ENCODE data around the gene DCHS1.
A peak's percentile ranks its signal among the peaks of the same experiment; 100 is the strongest.

Gene DCHS1

GRCh38 chr11:6609502-6610015 lies 46.0 kb downstream of the DCHS1 start:
- DNase-seq, result no peak

- no peak for DNase-seq
These were observed 46.7 kb downstream of the DCHS1 start for GRCh38 chr11:6608726-6609501.

- DNase-seq, result no peak
These were observed 47.6 kb downstream of the DCHS1 start for GRCh38 chr11:6608011-6608410.

- no peak for DNase-seq
These were observed 48.3 kb downstream of the DCHS1 start for GRCh38 chr11:6607190-6607795.

- DNase-seq, result peak; percentile 60 to 73
These were observed 49.0 kb downstream of the DCHS1 start for GRCh38 chr11:6606471-6607189.

GRCh38 chr11:6604790-6605189 lies 50.8 kb downstream of the DCHS1 start:
- DNase-seq, result peak in 1 of 2 donors; percentile 22

GRCh38 chr11:6604081-6604626 lies 51.5 kb downstream of the DCHS1 start:
- peak; percentile 29 to 37 for DNase-seq

GRCh38 chr11:6603287-6604080 lies 52.1 kb downstream of the DCHS1 start, which contains the start of the genes ILK and RRP8:
ILK (plus strand) TSS chr11:6603774; CDS start chr11:6604272, 498 bp downstream.
RRP8 (minus strand) TSS chr11:6603616; CDS start chr11:6603502, 114 bp downstream.
- peak; percentile 84 to 94 for DNase-seq

GRCh38 chr11:6602096-6602940 lies 53.3 kb downstream of the DCHS1 start:
- DNase-seq, result peak in 1 of 2 donors; percentile 1

GRCh38 chr11:6601041-6601461 lies 54.6 kb downstream of the DCHS1 start:
- DNase-seq, result no peak

- no peak for DNase-seq
These were observed 55.7 kb downstream of the DCHS1 start for GRCh38 chr11:6599881-6600390.

- DNase-seq, result no peak
These were observed 56.2 kb downstream of the DCHS1 start for GRCh38 chr11:6599449-6599848.

GRCh38 chr11:6598555-6598954 lies 57.1 kb downstream of the DCHS1 start:
- DNase-seq, result no peak

- DNase-seq, result no peak
These were observed 59.3 kb downstream of the DCHS1 start for GRCh38 chr11:6596239-6596877.

GRCh38 chr11:6594142-6594768 lies 61.4 kb downstream of the DCHS1 start:
- no peak for DNase-seq

- no peak for DNase-seq
These were observed 67.6 kb downstream of the DCHS1 start for GRCh38 chr11:6588018-6588417.

GRCh38 chr11:6587360-6587953 lies 68.2 kb downstream of the DCHS1 start:
- DNase-seq, result no peak

- no peak for DNase-seq
These were observed 68.9 kb downstream of the DCHS1 start for GRCh38 chr11:6586434-6587359.

All from inflammatory macrophage treated with lipopolysaccharide for 1 hour (primary cell).